ENCODE measurements around the gene ANKRD36. TPM values are rescaled to one million over a fixed set of nuclear protein-coding genes. Genes with fewer than 3 reads are reported as not detected.
"Not testable (repeated sequence)": the region's sequence is repeated elsewhere in the genome, so short reads cannot be mapped to it uniquely, and the experiment has no call there.

Gene ANKRD36
- total RNA-seq (ENCODE audit: low replicate concordance), result 9.2 and 33.3 TPM in 2 replicates
- long read RNA-seq, partial matches to known transcripts, result 2 of 23 reads
- long read RNA-seq, other reads (novel, unspliced or antisense), result 21 of 23 reads

GRCh38 chr2:97113050-97113881, at the start of gene ANKRD36:
TSS of gene ANKRD36 (plus strand) at chr2:97113153. CDS start at chr2:97113740, 587 bp downstream.
- Mint-ChIP-seq H3K27ac (peak within 1 kb of the TSS; percentile 97), H3K27me3 (peaks cover 19% of the 10 kb centered on the region), H3K4me3 (peak within 1 kb of the TSS; percentile 100)
- DNase-seq (ENCODE audit: extremely low spot score, unreplicated experiment), result peak; percentile 87
- H3K4me1 Mint-ChIP-seq (ENCODE audit: unreplicated experiment); H3K36me3 Mint-ChIP-seq; H3K9me3 Mint-ChIP-seq: not testable (repeated sequence)
- peak; percentile 60 for TF ChIP-seq CTCF (conservative IDR thresholded peaks at IDR 0.05)

- H3K27me3 Mint-ChIP-seq, result peaks cover 16% of the 10 kb centered on the region
- not testable (repeated sequence) for H3K36me3 Mint-ChIP-seq; DNase-seq (ENCODE audit: extremely low spot score, unreplicated experiment); H3K9me3 Mint-ChIP-seq; H3K27ac Mint-ChIP-seq; H3K4me3 Mint-ChIP-seq; H3K4me1 Mint-ChIP-seq (ENCODE audit: unreplicated experiment)
Measured at GRCh38 chr2:97066030-97066429, 46.9 kb upstream of the ANKRD36 start.

- H3K9me3 Mint-ChIP-seq, result peaks cover 5% of the 10 kb centered on the region
- H3K27me3 Mint-ChIP-seq, result peaks cover 16% of the 10 kb centered on the region
- DNase-seq (ENCODE audit: extremely low spot score, unreplicated experiment), result no peak
- H3K36me3 Mint-ChIP-seq, result no peaks in the 10 kb centered on the region
- H3K27ac Mint-ChIP-seq, result no peak overlapping the region
- no peak for TF ChIP-seq CTCF (conservative IDR thresholded peaks at IDR 0.05)
- no peaks in the 10 kb centered on the region for H3K4me1 Mint-ChIP-seq (ENCODE audit: unreplicated experiment)
- H3K4me3 Mint-ChIP-seq, result no peak overlapping the region
Measured at GRCh38 chr2:97067279-97068004, 45.5 kb upstream of the ANKRD36 start.

GRCh38 chr2:97068074-97068473, 44.9 kb upstream of the ANKRD36 start:
- H3K27ac Mint-ChIP-seq, result no peak overlapping the region

GRCh38 chr2:97068722-97069121, 44.2 kb upstream of the ANKRD36 start:
- peaks cover 16% of the 10 kb centered on the region for H3K27me3 Mint-ChIP-seq
- H3K4me3 Mint-ChIP-seq; H3K27ac Mint-ChIP-seq; DNase-seq (ENCODE audit: extremely low spot score, unreplicated experiment); H3K9me3 Mint-ChIP-seq; H3K36me3 Mint-ChIP-seq; H3K4me1 Mint-ChIP-seq (ENCODE audit: unreplicated experiment): not testable (repeated sequence)

More at GRCh38 chr2:97068074-97068473, 44.9 kb upstream of the ANKRD36 start:
- Mint-ChIP-seq H3K36me3 (no peaks in the 10 kb centered on the region), H3K9me3 (peaks cover 5% of the 10 kb centered on the region), H3K4me3 (no peak overlapping the region), H3K27me3 (peaks cover 16% of the 10 kb centered on the region), H3K4me1 (ENCODE audit: unreplicated experiment) (no peaks in the 10 kb centered on the region)
- TF ChIP-seq CTCF (conservative IDR thresholded peaks at IDR 0.05), result no peak
- no peak for DNase-seq (ENCODE audit: extremely low spot score, unreplicated experiment)

- not testable (repeated sequence) for H3K27me3 Mint-ChIP-seq, H3K27ac Mint-ChIP-seq, H3K36me3 Mint-ChIP-seq
Measured at GRCh38 chr2:97070915-97071314, 42.0 kb upstream of the ANKRD36 start.

GRCh38 chr2:97077213-97077612, 35.7 kb upstream of the ANKRD36 start:
- H3K36me3 Mint-ChIP-seq; DNase-seq (ENCODE audit: extremely low spot score, unreplicated experiment); H3K9me3 Mint-ChIP-seq; H3K27ac Mint-ChIP-seq; H3K4me3 Mint-ChIP-seq; H3K27me3 Mint-ChIP-seq; H3K4me1 Mint-ChIP-seq (ENCODE audit: unreplicated experiment): not testable (repeated sequence)

More at GRCh38 chr2:97070915-97071314, 42.0 kb upstream of the ANKRD36 start:
- not testable (repeated sequence) for DNase-seq (ENCODE audit: extremely low spot score, unreplicated experiment); H3K9me3 Mint-ChIP-seq; H3K4me3 Mint-ChIP-seq; H3K4me1 Mint-ChIP-seq (ENCODE audit: unreplicated experiment)

GRCh38 chr2:97080855-97081254, 32.1 kb upstream of the ANKRD36 start:
- not testable (repeated sequence) for H3K4me3 Mint-ChIP-seq; H3K36me3 Mint-ChIP-seq; H3K27me3 Mint-ChIP-seq; H3K4me1 Mint-ChIP-seq (ENCODE audit: unreplicated experiment); H3K27ac Mint-ChIP-seq; DNase-seq (ENCODE audit: extremely low spot score, unreplicated experiment); H3K9me3 Mint-ChIP-seq

Data from type B pancreatic cell (in vitro differentiated cells).